ENCODE measurements around the gene SGCA. TPM values are rescaled to one million over a fixed set of nuclear protein-coding genes. Genes with fewer than 3 reads are reported as not detected.

The SGCA gene
- total and polyA plus RNA-seq, 2 of the 13 experiments (the other 11 are each of a cell fraction or from before 2014, with no cell fraction given): not detected

DNA sequence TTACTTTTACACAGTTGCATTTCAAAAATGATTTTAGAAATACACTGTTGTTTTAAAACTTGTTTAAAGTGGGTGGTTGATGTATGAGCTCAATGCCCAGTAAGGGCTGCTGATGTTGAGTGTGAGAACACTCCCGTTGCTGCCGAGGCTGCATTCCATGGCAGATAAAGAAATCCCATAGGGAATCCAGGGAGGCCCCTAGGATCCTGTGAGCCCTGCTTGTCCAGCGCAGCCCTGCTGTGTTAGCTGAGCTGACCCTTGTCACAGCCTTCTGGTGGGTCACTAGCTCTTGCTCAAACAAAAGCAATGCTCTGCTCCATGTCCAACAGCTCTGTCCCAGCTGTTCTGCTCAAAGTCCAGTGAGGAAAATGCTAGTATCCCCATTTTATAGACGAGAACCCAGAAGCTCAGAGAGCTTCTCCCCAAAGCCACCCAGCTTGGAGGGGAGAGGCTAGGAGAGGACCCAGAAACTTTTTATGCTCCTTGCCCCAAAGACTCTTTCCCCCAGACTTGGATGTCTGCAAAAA lies 54.2 kb downstream of the SGCA start (continued):
- TF ChIP-seq FOXO1 (CRISPR knock-in tag; IDR thresholded peaks at IDR 0.05): no peak
- TF ChIP-seq PPARG (CRISPR knock-in tag; conservative IDR thresholded peaks at IDR 0.05): no peak; the same call in 1 of the 2 replicates
- TF ChIP-seq NRL (CRISPR knock-in tag; IDR thresholded peaks at IDR 0.05; ENCODE audit: borderline replicate concordance): no peak
- no peak for TF ChIP-seq SMARCE1 (IDR thresholded peaks at IDR 0.05; ENCODE audit: borderline replicate concordance)
- TF ChIP-seq PITX1 (CRISPR knock-in tag; IDR thresholded peaks at IDR 0.05): peak; percentile 61; the same call in 1 of the 2 replicates
- TF ChIP-seq ZNF724P (CRISPR knock-in tag; IDR thresholded peaks at IDR 0.05; ENCODE audit: borderline replicate concordance): no peak
- no peak for TF ChIP-seq ATF7-NPFF (CRISPR knock-in tag; IDR thresholded peaks at IDR 0.05; ENCODE audit: low read depth)
- no peak for TF ChIP-seq NR2F1 (CRISPR knock-in tag; IDR thresholded peaks at IDR 0.05)
- TF ChIP-seq JDP2 (CRISPR knock-in tag; IDR thresholded peaks at IDR 0.05; ENCODE audit: borderline replicate concordance): no peak
- TF ChIP-seq ZSCAN25 (CRISPR knock-in tag; IDR thresholded peaks at IDR 0.05): 0 out of 2 replicates have a peak, but pooled peaks have one; percentile 54
- TF ChIP-seq NCOR1 (IDR thresholded peaks at IDR 0.05; ENCODE audit: borderline replicate concordance, low read length): peak; percentile 60; the same call in 1 of the 2 replicates
- TF ChIP-seq PCBP2 (optimal IDR thresholded peaks at IDR 0.05; ENCODE audit: low read depth, low read length, poor library complexity, severe bottlenecking): no peak
- peak; percentile 19; the same call in 1 of the 2 replicates for TF ChIP-seq FOXA3 (CRISPR knock-in tag; IDR thresholded peaks at IDR 0.05)
- TF ChIP-seq POLR2AphosphoS5 (IDR thresholded peaks at IDR 0.05; ENCODE audit: low read depth, low read length): no peak
- TF ChIP-seq, protein P1, sequence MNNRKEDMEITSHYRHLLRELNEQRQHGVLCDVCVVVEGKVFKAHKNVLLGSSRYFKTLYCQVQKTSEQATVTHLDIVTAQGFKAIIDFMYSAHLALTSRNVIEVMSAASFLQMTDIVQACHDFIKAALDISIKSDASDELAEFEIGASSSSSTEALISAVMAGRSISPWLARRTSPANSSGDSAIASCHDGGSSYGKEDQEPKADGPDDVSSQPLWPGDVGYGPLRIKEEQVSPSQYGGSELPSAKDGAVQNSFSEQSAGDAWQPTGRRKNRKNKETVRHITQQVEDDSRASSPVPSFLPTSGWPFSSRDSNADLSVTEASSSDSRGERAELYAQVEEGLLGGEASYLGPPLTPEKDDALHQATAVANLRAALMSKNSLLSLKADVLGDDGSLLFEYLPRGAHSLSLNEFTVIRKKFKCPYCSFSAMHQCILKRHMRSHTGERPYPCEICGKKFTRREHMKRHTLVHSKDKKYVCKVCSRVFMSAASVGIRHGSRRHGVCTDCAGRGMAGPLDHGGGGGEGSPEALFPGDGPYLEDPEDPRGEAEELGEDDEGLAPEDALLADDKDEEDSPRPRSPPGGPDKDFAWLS (CRISPR knock-in tag; IDR thresholded peaks at IDR 0.05; ENCODE audit: borderline replicate concordance): no peak
- TF ChIP-seq, protein P2, sequence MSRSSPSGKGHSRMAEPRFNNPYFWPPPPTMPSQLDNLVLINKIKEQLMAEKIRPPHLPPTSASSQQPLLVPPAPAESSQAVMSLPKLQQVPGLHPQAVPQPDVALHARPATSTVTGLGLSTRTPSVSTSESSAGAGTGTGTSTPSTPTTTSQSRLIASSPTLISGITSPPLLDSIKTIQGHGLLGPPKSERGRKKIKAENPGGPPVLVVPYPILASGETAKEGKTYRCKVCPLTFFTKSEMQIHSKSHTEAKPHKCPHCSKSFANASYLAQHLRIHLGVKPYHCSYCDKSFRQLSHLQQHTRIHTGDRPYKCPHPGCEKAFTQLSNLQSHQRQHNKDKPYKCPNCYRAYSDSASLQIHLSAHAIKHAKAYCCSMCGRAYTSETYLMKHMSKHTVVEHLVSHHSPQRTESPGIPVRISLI (CRISPR knock-in tag; IDR thresholded peaks at IDR 0.05; ENCODE audit: borderline replicate concordance): no peak
- TF ChIP-seq SRF (IDR thresholded peaks at IDR 0.05; ENCODE audit: low read depth, low read length): no peak; the same call in 1 of the 2 replicates
- TF ChIP-seq ZFX (CRISPR knock-in tag; IDR thresholded peaks at IDR 0.05; ENCODE audit: low read depth): no peak
- TF ChIP-seq RXRB (CRISPR knock-in tag; IDR thresholded peaks at IDR 0.05; ENCODE audit: borderline replicate concordance): no peak; the same call in 1 of the 2 replicates
- TF ChIP-seq ZNF33B (CRISPR knock-in tag; IDR thresholded peaks at IDR 0.05): no peak
- TF ChIP-seq ZBTB1 (CRISPR knock-in tag; IDR thresholded peaks at IDR 0.05; ENCODE audit: borderline replicate concordance): no peak
- no peak for TF ChIP-seq MTF1 (CRISPR knock-in tag; IDR thresholded peaks at IDR 0.05)
- TF ChIP-seq XRCC5 (optimal IDR thresholded peaks at IDR 0.05; ENCODE audit: low read length): no peak
- TF ChIP-seq ZNF333 (CRISPR knock-in tag; IDR thresholded peaks at IDR 0.05; ENCODE audit: borderline replicate concordance): no peak
- TF ChIP-seq, protein P3, sequence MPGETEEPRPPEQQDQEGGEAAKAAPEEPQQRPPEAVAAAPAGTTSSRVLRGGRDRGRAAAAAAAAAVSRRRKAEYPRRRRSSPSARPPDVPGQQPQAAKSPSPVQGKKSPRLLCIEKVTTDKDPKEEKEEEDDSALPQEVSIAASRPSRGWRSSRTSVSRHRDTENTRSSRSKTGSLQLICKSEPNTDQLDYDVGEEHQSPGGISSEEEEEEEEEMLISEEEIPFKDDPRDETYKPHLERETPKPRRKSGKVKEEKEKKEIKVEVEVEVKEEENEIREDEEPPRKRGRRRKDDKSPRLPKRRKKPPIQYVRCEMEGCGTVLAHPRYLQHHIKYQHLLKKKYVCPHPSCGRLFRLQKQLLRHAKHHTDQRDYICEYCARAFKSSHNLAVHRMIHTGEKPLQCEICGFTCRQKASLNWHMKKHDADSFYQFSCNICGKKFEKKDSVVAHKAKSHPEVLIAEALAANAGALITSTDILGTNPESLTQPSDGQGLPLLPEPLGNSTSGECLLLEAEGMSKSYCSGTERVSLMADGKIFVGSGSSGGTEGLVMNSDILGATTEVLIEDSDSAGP (CRISPR knock-in tag; IDR thresholded peaks at IDR 0.05; ENCODE audit: borderline replicate concordance): no peak
- TF ChIP-seq KLF15 (CRISPR knock-in tag; IDR thresholded peaks at IDR 0.05; ENCODE audit: borderline replicate concordance): no peak
- TF ChIP-seq IKZF4 (CRISPR knock-in tag; IDR thresholded peaks at IDR 0.05; ENCODE audit: borderline replicate concordance, low read depth, not compliant biosample characterization): no peak
